Neural cell (in vitro differentiated cells): ENCODE results near the gene EXOC6B.

ENCODE experiments used
- POLR2AphosphoS5 ChIP-seq: IDR thresholded peaks from 2 replicates; pipeline ENCODE4 v1.6.1; 2012
- TF ChIP-seq, protein P1 (sequence below): fragments of 450-650 bp; IDR thresholded peaks from 2 replicates; pipeline ENCODE4 v1.5.1; 2014; ENCODE audit warnings: antibody characterized with exemption, mild to moderate bottlenecking, moderate library complexity; ENCODE audit not compliant: poor library complexity, severe bottlenecking

DNA sequence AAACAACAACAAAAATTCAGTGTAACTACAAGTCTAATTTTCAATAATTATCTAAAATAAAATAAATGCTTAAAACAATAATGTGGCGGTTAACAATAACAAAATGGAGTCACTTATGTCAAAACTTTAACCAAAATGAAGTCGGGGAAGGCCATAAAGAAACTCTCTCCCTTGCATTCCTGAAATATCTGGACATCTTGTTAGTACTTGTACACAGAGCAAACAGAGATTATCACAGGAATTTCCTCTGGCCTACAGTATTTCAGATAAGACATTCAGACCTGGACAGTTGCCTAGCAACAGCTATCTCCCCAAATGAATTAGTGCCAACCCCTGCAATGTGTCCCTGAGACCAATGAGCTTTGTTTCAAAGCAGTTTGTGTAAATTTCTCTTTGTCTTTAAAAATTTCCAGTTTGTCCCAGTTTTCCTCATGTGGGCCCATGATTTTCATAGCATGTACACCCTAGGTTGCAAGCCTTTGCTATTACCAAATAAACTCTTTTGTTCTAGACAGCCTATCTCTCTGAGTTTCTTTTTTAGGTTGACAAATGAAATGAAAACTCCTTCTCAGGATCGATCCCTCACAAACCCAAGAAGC lies 68.6 kb downstream of the EXOC6B start:
- TF ChIP-seq, protein P1, sequence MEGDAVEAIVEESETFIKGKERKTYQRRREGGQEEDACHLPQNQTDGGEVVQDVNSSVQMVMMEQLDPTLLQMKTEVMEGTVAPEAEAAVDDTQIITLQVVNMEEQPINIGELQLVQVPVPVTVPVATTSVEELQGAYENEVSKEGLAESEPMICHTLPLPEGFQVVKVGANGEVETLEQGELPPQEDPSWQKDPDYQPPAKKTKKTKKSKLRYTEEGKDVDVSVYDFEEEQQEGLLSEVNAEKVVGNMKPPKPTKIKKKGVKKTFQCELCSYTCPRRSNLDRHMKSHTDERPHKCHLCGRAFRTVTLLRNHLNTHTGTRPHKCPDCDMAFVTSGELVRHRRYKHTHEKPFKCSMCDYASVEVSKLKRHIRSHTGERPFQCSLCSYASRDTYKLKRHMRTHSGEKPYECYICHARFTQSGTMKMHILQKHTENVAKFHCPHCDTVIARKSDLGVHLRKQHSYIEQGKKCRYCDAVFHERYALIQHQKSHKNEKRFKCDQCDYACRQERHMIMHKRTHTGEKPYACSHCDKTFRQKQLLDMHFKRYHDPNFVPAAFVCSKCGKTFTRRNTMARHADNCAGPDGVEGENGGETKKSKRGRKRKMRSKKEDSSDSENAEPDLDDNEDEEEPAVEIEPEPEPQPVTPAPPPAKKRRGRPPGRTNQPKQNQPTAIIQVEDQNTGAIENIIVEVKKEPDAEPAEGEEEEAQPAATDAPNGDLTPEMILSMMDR, result no peak
- no peak for TF ChIP-seq POLR2AphosphoS5
